ENCODE data around the gene MAPT.
"Not testable (repeated sequence)": the region's sequence is repeated elsewhere in the genome, so short reads cannot be mapped to it uniquely, and the experiment has no call there.

Gene MAPT

DNA sequence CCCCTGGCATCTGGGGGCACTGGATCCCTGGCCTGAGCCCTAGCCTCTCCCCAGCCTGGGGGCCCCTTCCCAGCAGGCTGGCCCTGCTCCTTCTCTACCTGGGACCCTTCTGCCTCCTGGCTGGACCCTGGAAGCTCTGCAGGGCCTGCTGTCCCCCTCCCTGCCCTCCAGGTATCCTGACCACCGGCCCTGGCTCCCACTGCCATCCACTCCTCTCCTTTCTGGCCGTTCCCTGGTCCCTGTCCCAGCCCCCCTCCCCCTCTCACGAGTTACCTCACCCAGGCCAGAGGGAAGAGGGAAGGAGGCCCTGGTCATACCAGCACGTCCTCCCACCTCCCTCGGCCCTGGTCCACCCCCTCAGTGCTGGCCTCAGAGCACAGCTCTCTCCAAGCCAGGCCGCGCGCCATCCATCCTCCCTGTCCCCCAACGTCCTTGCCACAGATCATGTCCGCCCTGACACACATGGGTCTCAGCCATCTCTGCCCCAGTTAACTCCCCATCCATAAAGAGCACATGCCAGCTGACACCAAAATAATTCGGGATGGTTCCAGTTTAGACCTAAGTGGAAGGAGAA lies 118.2 kb downstream of the MAPT start:
- H3K4me1 ChIP-seq (ENCODE audit: control insufficient read depth, insufficient read depth, low read length) = no peaks in the 10 kb centered on the region
- H3K9ac ChIP-seq (ENCODE audit: low read depth, low read length) = no peak overlapping the region

DNA sequence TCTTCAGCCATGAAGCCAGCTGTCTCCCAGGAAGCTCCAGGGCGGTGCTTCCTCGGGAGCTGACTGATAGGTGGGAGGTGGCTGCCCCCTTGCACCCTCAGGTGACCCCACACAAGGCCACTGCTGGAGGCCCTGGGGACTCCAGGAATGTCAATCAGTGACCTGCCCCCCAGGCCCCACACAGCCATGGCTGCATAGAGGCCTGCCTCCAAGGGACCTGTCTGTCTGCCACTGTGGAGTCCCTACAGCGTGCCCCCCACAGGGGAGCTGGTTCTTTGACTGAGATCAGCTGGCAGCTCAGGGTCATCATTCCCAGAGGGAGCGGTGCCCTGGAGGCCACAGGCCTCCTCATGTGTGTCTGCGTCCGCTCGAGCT lies 118.8 kb downstream of the MAPT start:
- no peak overlapping the region for H3K9ac ChIP-seq (ENCODE audit: low read depth, low read length)

More for the DNA sequence above, 118.2 kb downstream of the MAPT start:
- no peaks in the 10 kb centered on the region for H3K27me3 ChIP-seq (ENCODE audit: control insufficient read depth, insufficient read depth, low read length)
- no peaks in the 10 kb centered on the region for H3K9me3 ChIP-seq (ENCODE audit: control insufficient read depth, insufficient read depth, low read length)
- no peaks in the 10 kb centered on the region for H3K36me3 ChIP-seq (ENCODE audit: control insufficient read depth, insufficient read depth, low read length)
- H3K4me3 ChIP-seq (ENCODE audit: low read depth, low read length) = no peak overlapping the region

DNA sequence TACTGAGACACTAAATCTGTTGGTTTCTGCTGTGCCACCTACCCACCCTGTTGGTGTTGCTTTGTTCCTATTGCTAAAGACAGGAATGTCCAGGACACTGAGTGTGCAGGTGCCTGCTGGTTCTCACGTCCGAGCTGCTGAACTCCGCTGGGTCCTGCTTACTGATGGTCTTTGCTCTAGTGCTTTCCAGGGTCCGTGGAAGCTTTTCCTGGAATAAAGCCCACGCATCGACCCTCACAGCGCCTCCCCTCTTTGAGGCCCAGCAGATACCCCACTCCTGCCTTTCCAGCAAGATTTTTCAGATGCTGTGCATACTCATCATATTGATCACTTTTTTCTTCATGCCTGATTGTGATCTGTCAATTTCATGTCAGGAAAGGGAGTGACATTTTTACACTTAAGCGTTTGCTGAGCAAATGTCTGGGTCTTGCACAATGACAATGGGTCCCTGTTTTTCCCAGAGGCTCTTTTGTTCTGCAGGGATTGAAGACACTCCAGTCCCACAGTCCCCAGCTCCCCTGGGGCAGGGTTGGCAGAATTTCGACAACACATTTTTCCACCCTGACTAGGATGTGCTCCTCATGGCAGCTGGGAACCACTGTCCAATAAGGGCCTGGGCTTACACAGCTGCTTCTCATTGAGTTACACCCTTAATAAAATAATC lies 119.3 kb downstream of the MAPT start:
- H3K27me3 ChIP-seq (ENCODE audit: control insufficient read depth, insufficient read depth, low read length) = no peaks in the 10 kb centered on the region
- H3K9ac ChIP-seq (ENCODE audit: low read depth, low read length) = no peak overlapping the region
- H3K9me3 ChIP-seq (ENCODE audit: control insufficient read depth, insufficient read depth, low read length) = no peaks in the 10 kb centered on the region
- H3K4me3 ChIP-seq (ENCODE audit: low read depth, low read length) = no peak overlapping the region
- no peaks in the 10 kb centered on the region for H3K36me3 ChIP-seq (ENCODE audit: control insufficient read depth, insufficient read depth, low read length)
- H3K4me1 ChIP-seq (ENCODE audit: control insufficient read depth, insufficient read depth, low read length) = no peaks in the 10 kb centered on the region

More for the DNA sequence above, 118.8 kb downstream of the MAPT start:
- H3K9me3 ChIP-seq (ENCODE audit: control insufficient read depth, insufficient read depth, low read length) = no peaks in the 10 kb centered on the region
- H3K36me3 ChIP-seq (ENCODE audit: control insufficient read depth, insufficient read depth, low read length) = no peaks in the 10 kb centered on the region
- H3K4me3 ChIP-seq (ENCODE audit: low read depth, low read length) = no peak overlapping the region
- H3K4me1 ChIP-seq (ENCODE audit: control insufficient read depth, insufficient read depth, low read length) = no peaks in the 10 kb centered on the region
- H3K27me3 ChIP-seq (ENCODE audit: control insufficient read depth, insufficient read depth, low read length) = no peaks in the 10 kb centered on the region

GRCh38 chr17:46019408-46019925 lies 125.1 kb downstream of the MAPT start:
- not testable (repeated sequence) for H3K36me3 ChIP-seq (ENCODE audit: control insufficient read depth, insufficient read depth, low read length); H3K27me3 ChIP-seq (ENCODE audit: control insufficient read depth, insufficient read depth, low read length); H3K9ac ChIP-seq (ENCODE audit: low read depth, low read length); H3K4me3 ChIP-seq (ENCODE audit: low read depth, low read length); H3K9me3 ChIP-seq (ENCODE audit: control insufficient read depth, insufficient read depth, low read length); H3K4me1 ChIP-seq (ENCODE audit: control insufficient read depth, insufficient read depth, low read length)

DNA sequence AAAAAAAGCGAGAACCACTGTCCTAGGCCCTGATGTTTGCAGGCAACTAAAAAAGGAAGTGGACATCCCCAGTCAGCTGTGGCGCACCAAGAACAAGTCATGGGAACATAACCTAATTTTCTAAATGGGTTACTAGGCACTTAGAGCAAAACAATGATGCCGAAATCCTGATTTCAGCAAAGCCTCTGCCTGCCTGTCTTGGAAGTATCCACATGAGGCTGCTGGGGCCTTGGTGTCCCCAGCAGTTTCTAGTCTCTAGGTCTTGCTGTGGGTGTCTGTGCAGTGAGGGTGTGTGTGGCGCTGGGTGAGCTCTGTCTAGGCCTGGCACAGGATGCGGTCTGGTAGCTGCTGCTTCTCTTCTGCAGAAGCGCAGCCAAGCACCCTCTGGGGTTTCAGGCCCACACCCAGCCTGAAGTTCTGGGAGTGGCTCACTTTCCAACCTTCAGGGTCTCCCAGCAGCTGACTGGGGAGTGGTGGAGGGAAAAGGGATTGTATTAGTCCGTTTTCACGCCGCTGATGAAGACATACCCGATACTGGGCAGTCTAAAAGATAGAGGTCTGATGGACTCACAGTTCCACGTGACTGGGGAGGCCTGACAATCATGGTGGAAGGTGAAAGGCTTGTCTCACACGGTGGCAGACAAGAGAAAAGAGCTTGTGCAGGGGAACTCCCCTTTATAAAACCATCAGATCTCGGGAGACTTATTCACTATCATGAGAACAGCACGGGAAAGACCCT lies 125.8 kb downstream of the MAPT start:
- Histone ChIP-seq H3K9ac (ENCODE audit: low read depth, low read length) (no peak overlapping the region), H3K4me1 (ENCODE audit: control insufficient read depth, insufficient read depth, low read length) (no peaks in the 10 kb centered on the region)

GRCh38 chr17:46020998-46021397 lies 126.6 kb downstream of the MAPT start:
- Histone ChIP-seq H3K36me3 (ENCODE audit: control insufficient read depth, insufficient read depth, low read length) (peaks cover 5% of the 10 kb centered on the region), H3K9ac (ENCODE audit: low read depth, low read length) (no peak overlapping the region), H3K27me3 (ENCODE audit: control insufficient read depth, insufficient read depth, low read length) (no peaks in the 10 kb centered on the region), H3K4me3 (ENCODE audit: low read depth, low read length) (no peak overlapping the region), H3K4me1 (ENCODE audit: control insufficient read depth, insufficient read depth, low read length) (no peaks in the 10 kb centered on the region), H3K9me3 (ENCODE audit: control insufficient read depth, insufficient read depth, low read length) (no peaks in the 10 kb centered on the region)

More for the DNA sequence above, 125.8 kb downstream of the MAPT start:
- no peaks in the 10 kb centered on the region for H3K27me3 ChIP-seq (ENCODE audit: control insufficient read depth, insufficient read depth, low read length)
- peaks cover 3% of the 10 kb centered on the region for H3K36me3 ChIP-seq (ENCODE audit: control insufficient read depth, insufficient read depth, low read length)
- no peak overlapping the region for H3K4me3 ChIP-seq (ENCODE audit: low read depth, low read length)
- no peaks in the 10 kb centered on the region for H3K9me3 ChIP-seq (ENCODE audit: control insufficient read depth, insufficient read depth, low read length)

DNA sequence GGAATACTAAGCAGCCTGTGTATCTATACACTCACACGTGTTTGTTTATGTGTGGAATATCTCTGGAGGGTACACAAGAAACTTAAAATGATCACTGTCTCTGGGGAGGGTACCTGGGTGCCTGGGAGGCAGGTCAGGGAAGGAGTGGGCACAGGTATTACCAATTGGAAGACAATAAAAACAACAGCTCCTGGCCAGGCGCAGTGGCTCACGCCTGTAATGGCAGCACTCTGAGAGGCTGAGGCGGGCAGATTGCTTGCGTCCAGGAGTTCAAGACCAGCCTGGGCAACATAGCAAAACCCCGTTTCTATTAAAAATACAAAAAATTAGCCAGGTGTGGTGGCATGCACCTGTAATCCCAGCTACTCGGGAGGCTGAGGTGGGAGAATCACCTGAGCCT lies 129.0 kb downstream of the MAPT start:
- H3K4me3 ChIP-seq (ENCODE audit: low read depth, low read length); H3K9me3 ChIP-seq (ENCODE audit: control insufficient read depth, insufficient read depth, low read length); H3K36me3 ChIP-seq (ENCODE audit: control insufficient read depth, insufficient read depth, low read length); H3K27me3 ChIP-seq (ENCODE audit: control insufficient read depth, insufficient read depth, low read length); H3K9ac ChIP-seq (ENCODE audit: low read depth, low read length): not testable (repeated sequence)
- peaks cover 16% of the 10 kb centered on the region for H3K4me1 ChIP-seq (ENCODE audit: control insufficient read depth, insufficient read depth, low read length)

DNA sequence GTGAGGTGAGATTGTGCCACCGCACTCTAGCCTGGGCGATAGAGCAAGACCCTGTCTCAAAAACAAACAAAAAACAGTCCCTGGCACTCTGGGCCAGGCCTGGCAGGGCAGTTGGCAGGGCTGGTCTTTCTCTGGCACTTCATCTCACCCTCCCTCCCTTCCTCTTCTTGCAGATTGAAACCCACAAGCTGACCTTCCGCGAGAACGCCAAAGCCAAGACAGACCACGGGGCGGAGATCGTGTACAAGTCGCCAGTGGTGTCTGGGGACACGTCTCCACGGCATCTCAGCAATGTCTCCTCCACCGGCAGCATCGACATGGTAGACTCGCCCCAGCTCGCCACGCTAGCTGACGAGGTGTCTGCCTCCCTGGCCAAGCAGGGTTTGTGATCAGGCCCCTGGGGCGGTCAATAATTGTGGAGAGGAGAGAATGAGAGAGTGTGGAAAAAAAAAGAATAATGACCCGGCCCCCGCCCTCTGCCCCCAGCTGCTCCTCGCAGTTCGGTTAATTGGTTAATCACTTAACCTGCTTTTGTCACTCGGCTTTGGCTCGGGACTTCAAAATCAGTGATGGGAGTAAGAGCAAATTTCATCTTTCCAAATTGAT lies 129.5 kb downstream of the MAPT start:
- H3K4me1 ChIP-seq (ENCODE audit: control insufficient read depth, insufficient read depth, low read length) = peaks cover 16% of the 10 kb centered on the region
- peaks cover 8% of the 10 kb centered on the region for H3K36me3 ChIP-seq (ENCODE audit: control insufficient read depth, insufficient read depth, low read length)
- H3K9me3 ChIP-seq (ENCODE audit: control insufficient read depth, insufficient read depth, low read length) = no peaks in the 10 kb centered on the region
- no peak overlapping the region for H3K9ac ChIP-seq (ENCODE audit: low read depth, low read length)
- H3K27me3 ChIP-seq (ENCODE audit: control insufficient read depth, insufficient read depth, low read length) = no peaks in the 10 kb centered on the region
- no peak overlapping the region for H3K4me3 ChIP-seq (ENCODE audit: low read depth, low read length)

DNA sequence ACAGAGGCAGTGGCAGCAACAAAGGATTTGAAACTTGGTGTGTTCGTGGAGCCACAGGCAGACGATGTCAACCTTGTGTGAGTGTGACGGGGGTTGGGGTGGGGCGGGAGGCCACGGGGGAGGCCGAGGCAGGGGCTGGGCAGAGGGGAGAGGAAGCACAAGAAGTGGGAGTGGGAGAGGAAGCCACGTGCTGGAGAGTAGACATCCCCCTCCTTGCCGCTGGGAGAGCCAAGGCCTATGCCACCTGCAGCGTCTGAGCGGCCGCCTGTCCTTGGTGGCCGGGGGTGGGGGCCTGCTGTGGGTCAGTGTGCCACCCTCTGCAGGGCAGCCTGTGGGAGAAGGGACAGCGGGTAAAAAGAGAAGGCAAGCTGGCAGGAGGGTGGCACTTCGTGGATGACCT lies 130.2 kb downstream of the MAPT start:
- Histone ChIP-seq H3K27me3 (ENCODE audit: control insufficient read depth, insufficient read depth, low read length) (no peaks in the 10 kb centered on the region), H3K36me3 (ENCODE audit: control insufficient read depth, insufficient read depth, low read length) (peaks cover 8% of the 10 kb centered on the region), H3K4me1 (ENCODE audit: control insufficient read depth, insufficient read depth, low read length) (peaks cover 16% of the 10 kb centered on the region), H3K9ac (ENCODE audit: low read depth, low read length) (no peak overlapping the region), H3K4me3 (ENCODE audit: low read depth, low read length) (no peak overlapping the region), H3K9me3 (ENCODE audit: control insufficient read depth, insufficient read depth, low read length) (no peaks in the 10 kb centered on the region)

DNA sequence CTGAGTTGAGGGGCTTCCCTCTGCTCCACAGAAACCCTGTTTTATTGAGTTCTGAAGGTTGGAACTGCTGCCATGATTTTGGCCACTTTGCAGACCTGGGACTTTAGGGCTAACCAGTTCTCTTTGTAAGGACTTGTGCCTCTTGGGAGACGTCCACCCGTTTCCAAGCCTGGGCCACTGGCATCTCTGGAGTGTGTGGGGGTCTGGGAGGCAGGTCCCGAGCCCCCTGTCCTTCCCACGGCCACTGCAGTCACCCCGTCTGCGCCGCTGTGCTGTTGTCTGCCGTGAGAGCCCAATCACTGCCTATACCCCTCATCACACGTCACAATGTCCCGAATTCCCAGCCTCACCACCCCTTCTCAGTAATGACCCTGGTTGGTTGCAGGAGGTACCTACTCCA lies 130.7 kb downstream of the MAPT start:
- H3K4me1 ChIP-seq (ENCODE audit: control insufficient read depth, insufficient read depth, low read length) = peaks cover 16% of the 10 kb centered on the region

DNA sequence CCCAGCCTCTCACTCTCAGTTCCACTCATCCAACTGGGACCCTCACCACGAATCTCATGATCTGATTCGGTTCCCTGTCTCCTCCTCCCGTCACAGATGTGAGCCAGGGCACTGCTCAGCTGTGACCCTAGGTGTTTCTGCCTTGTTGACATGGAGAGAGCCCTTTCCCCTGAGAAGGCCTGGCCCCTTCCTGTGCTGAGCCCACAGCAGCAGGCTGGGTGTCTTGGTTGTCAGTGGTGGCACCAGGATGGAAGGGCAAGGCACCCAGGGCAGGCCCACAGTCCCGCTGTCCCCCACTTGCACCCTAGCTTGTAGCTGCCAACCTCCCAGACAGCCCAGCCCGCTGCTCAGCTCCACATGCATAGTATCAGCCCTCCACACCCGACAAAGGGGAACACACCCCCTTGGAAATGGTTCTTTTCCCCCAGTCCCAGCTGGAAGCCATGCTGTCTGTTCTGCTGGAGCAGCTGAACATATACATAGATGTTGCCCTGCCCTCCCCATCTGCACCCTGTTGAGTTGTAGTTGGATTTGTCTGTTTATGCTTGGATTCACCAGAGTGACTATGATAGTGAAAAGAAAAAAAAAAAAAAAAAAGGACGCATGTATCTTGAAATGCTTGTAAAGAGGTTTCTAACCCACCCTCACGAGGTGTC lies 131.3 kb downstream of the MAPT start:
- Histone ChIP-seq H3K9me3 (ENCODE audit: control insufficient read depth, insufficient read depth, low read length) (no peaks in the 10 kb centered on the region), H3K27me3 (ENCODE audit: control insufficient read depth, insufficient read depth, low read length) (no peaks in the 10 kb centered on the region), H3K36me3 (ENCODE audit: control insufficient read depth, insufficient read depth, low read length) (peaks cover 11% of the 10 kb centered on the region), H3K4me3 (ENCODE audit: low read depth, low read length) (no peak overlapping the region), H3K4me1 (ENCODE audit: control insufficient read depth, insufficient read depth, low read length) (peaks cover 16% of the 10 kb centered on the region), H3K9ac (ENCODE audit: low read depth, low read length) (no peak overlapping the region)

More for the DNA sequence above, 130.7 kb downstream of the MAPT start:
- H3K27me3 ChIP-seq (ENCODE audit: control insufficient read depth, insufficient read depth, low read length) = no peaks in the 10 kb centered on the region
- H3K4me3 ChIP-seq (ENCODE audit: low read depth, low read length) = no peak overlapping the region
- peaks cover 8% of the 10 kb centered on the region for H3K36me3 ChIP-seq (ENCODE audit: control insufficient read depth, insufficient read depth, low read length)
- no peaks in the 10 kb centered on the region for H3K9me3 ChIP-seq (ENCODE audit: control insufficient read depth, insufficient read depth, low read length)
- no peak overlapping the region for H3K9ac ChIP-seq (ENCODE audit: low read depth, low read length)

Measured in iPS-15b (cell line).